Inferior parietal cortex (tissue), 1 donor: ENCODE measurements around the gene RALGDS.
"Not testable (repeated sequence)": the region's sequence is repeated elsewhere in the genome, so short reads cannot be mapped to it uniquely, and the experiment has no call there.

Source experiments
- DNase-seq: peaks from one replicate; pipeline ENCODE4 v3.0.0-alpha.2; 2016; ENCODE audit errors: extremely low spot score

RALGDS gene

DNA sequence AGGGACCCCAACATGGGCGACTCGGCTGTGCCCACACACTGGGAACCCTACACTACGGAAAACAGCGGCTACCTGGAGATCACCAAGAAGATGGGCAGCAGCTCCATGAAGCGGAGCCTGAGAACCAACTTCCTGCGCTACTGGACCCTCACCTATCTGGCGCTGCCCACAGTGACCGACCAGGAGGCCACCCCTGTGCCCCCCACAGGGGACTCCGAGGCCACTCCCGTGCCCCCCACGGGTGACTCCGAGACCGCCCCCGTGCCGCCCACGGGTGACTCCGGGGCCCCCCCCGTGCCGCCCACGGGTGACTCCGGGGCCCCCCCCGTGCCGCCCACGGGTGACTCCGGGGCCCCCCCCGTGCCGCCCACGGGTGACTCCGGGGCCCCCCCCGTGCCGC lies 50.1 kb downstream of the RALGDS start:
- DNase-seq = not testable (repeated sequence)

DNA sequence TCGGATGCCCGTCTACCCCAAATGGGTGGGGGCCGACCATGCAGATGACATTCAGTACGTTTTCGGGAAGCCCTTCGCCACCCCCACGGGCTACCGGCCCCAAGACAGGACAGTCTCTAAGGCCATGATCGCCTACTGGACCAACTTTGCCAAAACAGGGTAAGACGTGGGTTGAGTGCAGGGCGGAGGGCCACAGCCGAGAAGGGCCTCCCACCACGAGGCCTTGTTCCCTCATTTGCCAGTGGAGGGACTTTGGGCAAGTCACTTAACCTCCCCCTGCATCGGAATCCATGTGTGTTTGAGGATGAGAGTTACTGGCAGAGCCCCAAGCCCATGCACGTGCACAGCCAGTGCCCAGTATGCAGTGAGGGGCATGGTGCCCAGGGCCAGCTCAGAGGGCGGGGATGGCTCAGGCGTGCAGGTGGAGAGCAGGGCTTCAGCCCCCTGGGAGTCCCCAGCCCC lies 50.5 kb downstream of the RALGDS start:
- DNase-seq = not testable (repeated sequence)

GRCh38 chr9:133068431-133068830 lies 52.6 kb downstream of the RALGDS start:
- DNase-seq = not testable (repeated sequence)

- DNase-seq = no peak
Measured at GRCh38 chr9:133067813-133068212, 53.2 kb downstream of the RALGDS start.

DNA sequence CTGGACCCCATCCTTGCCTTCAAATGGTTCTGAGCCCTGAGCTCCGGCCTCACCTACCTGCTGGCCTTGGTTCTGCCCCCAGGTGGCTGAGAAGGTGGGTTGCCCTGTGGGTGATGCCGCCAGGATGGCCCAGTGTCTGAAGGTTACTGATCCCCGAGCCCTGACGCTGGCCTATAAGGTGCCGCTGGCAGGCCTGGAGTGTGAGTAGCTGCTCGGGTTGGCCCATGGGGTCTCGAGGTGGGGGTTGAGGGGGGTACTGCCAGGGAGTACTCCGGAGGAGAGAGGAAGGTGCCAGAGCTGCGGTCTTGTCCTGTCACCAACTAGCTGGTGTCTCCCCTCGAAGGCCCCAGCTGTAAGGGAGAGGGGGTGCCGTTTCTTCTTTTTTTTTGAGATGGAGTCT lies 54.0 kb downstream of the RALGDS start:
- no peak for DNase-seq

DNA sequence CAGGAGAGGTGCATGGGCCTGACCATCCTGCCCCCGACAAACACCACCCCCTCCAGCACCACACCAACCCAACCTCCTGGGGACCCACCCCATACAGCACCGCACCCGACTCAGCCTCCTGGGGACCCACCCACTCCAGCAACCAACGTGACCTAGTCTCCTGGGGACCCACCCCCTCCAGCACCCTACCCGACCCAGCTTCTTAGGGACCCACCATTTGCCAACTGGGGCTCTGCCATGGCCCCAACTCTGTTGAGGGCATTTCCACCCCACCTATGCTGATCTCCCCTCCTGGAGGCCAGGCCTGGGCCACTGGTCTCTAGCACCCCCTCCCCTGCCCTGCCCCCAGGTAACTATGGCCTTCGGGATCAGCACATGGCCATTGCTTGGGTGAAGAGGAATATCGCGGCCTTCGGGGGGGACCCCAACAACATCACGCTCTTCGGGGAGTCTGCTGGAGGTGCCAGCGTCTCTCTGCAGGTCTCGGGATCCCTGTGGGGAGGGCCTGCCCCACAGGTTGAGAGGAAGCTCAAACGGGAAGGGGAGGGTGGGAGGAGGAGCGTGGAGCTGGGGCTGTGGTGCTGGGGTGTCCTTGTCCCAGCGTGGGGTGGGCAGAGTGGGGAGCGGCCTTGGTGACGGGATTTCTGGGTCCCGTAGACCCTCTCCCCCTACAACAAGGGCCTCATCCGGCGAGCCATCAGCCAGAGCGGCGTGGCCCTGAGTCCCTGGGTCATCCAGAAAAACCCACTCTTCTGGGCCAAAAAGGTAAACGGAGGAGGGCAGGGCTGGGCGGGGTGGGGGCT lies 54.7 kb downstream of the RALGDS start:
- DNase-seq = no peak

DNA sequence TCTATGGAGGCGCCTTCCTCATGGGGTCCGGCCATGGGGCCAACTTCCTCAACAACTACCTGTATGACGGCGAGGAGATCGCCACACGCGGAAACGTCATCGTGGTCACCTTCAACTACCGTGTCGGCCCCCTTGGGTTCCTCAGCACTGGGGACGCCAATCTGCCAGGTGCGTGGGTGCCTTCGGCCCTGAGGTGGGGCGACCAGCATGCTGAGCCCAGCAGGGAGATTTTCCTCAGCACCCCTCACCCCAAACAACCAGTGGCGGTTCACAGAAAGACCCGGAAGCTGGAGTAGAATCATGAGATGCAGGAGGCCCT lies 56.0 kb downstream of the RALGDS start:
- no peak for DNase-seq

- no peak for DNase-seq
Measured at GRCh38 chr9:133064241-133065069, 56.6 kb downstream of the RALGDS start.

GRCh38 chr9:133063500-133064231 lies 57.4 kb downstream of the RALGDS start:
- DNase-seq = no peak

DNA sequence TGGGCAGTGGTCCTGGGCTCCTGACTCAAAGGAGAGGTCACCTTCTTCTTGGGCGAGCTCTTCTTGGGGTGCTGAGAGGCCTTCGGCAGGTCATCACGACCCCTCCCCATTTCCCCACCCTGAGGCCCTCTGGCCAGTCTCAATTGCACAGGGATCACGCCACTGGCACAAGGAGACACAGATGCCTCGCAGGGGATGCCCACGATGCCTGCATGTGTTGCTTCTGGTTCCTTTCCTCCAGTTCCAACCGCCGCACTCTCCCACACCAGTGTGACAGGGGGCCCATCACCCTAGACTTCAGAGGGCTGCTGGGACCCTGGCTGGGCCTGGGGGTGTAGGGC lies 57.9 kb downstream of the RALGDS start:
- DNase-seq = no peak

GRCh38 chr9:133062569-133062968 lies 58.5 kb downstream of the RALGDS start:
- not testable (repeated sequence) for DNase-seq

DNA sequence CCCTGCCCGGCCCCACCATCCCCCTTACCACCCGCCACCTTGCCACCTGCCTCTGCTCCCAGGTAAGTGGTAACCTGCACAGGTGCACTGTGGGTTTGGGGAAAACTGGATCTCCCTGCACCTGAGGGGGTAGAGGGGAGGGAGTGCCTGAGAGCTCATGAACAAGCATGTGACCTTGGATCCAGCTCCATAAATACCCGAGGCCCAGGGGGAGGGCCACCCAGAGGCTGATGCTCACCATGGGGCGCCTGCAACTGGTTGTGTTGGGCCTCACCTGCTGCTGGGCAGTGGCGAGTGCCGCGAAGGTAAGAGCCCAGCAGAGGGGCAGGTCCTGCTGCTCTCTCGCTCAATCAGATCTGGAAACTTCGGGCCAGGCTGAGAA lies 59.3 kb downstream of the RALGDS start, which contains the start of gene CEL:
Gene CEL, plus strand, starts transcription at position 218 of the 382 bp plus-strand sequence. Its CDS starts 22 bp downstream, at position 240.
- DNase-seq = not testable (repeated sequence)

DNA sequence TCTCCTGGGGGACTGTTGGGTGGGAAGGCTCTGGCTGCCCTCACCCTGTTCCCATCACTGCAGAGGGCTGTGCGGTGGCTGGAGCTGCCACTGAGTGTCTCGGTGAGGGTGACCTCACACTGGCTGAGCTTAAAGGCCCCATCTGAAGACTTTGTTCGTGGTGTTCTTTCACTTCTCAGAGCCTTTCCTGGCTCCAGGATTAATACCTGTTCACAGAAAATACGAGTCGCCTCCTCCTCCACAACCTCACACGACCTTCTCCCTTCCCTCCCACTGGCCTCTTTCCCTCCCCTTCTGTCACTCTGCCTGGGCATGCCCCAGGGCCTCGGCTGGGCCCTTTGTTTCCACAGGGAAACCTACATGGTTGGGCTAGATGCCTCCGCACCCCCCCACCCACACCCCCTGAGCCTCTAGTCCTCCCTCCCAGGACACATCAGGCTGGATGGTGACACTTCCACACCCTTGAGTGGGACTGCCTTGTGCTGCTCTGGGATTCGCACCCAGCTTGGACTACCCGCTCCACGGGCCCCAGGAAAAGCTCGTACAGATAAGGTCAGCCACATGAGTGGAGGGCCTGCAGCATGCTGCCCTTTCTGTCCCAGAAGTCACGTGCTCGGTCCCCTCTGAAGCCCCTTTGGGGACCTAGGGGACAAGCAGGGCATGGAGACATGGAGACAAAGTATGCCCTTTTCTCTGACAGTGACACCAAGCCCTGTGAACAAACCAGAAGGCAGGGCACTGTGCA lies 59.8 kb downstream of the RALGDS start:
- not testable (repeated sequence) for DNase-seq

DNA sequence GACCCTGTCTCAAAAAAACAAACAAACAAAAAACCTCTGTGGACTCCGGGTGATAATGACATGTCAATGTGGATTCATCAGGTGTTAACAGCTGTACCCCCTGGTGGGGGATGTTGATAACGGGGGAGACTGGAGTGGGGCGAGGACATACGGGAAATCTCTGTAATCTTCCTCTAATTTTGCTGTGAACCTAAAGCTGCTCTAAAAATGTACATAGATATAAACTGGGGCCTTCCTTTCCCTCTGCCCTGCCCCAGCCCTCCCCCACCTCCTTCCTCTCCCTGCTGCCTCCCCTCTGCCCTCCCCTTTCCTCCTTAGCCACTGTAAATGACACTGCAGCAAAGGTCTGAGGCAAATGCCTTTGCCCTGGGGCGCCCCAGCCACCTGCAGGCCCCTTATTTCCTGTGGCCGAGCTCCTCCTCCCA lies 60.6 kb downstream of the RALGDS start:
- no peak for DNase-seq

GRCh38 chr9:133059623-133060022 lies 61.4 kb downstream of the RALGDS start:
- no peak for DNase-seq

DNA sequence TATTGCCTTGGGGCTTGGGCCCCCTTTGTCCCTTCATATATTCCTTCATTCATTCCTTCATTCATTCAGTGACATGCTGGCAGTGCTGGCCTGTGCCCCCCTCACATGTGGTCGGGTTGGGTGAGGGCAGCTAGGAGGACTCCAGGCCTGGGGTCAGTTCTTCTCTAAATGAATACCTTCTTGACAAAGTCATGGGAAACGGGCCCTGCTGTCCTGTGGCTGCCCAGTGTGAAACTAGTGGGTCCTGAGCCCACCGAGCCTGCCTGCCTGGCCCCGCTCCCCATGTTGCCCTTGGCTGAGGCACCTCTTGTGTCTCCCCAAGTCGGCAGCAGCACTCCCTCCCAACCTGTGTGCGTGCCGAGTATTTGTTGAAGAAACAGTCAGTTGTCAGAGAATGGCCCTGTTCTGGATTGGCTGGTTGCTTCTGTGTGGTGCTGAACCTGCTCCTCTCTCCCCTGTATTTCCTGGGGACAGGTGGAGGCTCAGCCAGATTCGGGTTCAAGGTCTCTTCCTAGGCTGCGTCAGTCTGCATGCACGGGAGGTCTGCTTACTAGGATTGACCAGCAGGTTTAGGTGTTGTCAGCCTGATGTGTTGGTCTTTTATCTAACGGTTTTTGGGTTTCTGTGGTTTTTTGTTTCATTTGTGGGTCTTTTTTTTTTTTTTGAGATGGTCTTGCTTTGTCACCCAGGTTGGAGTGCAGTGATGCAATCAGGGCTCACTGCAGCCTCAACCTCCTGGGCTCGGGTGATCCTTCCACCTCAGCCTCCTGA lies 62.3 kb downstream of the RALGDS start:
- no peak for DNase-seq

- no peak for DNase-seq
Measured at GRCh38 chr9:133058071-133058470, 63.0 kb downstream of the RALGDS start.

DNA sequence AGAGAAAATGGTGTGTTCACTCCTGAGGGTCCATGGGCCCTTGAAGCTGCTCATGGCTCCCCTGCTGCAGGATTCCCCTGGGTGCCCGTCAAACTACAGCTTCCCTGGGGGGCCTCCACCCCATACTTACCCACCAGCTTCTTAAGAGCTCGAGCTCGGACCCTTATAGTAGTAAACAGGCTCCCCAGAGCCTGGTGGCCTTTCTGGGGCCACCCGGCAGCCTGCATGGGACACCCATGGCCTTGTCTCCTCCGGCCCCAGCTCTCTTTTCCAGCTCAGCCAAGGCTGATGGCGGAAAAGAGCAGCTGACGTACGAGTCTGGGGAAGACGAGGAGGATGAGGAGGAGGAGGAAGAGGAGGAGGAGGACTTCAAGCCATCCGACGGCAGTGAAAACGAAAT lies 63.5 kb downstream of the RALGDS start:
- no peak for DNase-seq

- DNase-seq = no peak
Measured at GRCh38 chr9:133057006-133057405, 64.0 kb downstream of the RALGDS start.

GRCh38 chr9:133056533-133056932 lies 64.5 kb downstream of the RALGDS start:
- DNase-seq = no peak
